SKM-1 treated with dmso at 0.1 percent for 144 hours (cell line): ENCODE data around the gene MRS2.

Experiments
- DNase-seq: peaks from one replicate; lab custom pipeline; 2025; ENCODE audit not compliant: unreplicated experiment; lab: John Stamatoyannopoulos, UW

Gene MRS2

DNA sequence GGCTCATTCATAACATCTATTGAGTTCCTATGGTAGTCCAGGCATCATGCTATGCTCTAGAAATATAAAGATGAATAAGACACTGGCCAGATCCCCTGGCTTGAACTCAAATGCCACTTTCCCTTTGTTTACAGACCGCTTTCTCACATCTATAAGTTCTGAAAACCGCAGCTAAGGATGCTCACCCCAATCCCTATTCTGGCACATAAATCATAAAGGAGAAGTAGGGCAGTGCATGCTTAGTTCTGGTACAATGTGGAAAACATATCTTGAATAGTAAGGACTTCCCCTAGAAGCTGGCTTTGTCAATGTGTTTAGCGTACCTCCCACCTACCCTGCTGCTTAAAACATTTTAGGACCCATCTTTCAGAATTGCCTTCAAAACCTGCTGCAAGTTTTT, 26.4 kb downstream of the MRS2 start:
- no peak for DNase-seq

GRCh38 chr6:24430086-24430485, 27.4 kb downstream of the MRS2 start:
- no peak for DNase-seq

GRCh38 chr6:24431045-24431451, 28.3 kb downstream of the MRS2 start:
- DNase-seq = peak; percentile 51

DNA sequence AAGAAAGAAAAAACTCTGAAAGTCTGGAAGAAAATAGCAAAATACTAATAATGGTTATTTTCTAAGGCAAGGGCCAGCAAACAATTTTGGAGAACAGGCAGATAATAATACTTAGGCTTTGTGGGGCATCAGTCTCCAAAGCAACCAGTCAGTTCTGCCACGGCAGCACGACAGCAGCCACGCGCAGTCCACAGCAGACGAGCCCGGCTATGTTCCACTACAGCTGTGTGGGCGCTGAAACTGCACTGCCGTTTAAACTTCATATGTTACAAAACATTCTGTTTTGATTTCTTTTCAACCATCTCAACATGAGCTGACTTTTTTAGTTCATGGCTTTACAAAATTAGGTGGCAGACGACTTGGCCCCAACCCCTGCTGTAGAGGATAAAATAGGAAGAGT, 29.9 kb downstream of the MRS2 start:
- DNase-seq = no peak

GRCh38 chr6:24436979-24437378, 34.2 kb downstream of the MRS2 start:
- no peak for DNase-seq

DNA sequence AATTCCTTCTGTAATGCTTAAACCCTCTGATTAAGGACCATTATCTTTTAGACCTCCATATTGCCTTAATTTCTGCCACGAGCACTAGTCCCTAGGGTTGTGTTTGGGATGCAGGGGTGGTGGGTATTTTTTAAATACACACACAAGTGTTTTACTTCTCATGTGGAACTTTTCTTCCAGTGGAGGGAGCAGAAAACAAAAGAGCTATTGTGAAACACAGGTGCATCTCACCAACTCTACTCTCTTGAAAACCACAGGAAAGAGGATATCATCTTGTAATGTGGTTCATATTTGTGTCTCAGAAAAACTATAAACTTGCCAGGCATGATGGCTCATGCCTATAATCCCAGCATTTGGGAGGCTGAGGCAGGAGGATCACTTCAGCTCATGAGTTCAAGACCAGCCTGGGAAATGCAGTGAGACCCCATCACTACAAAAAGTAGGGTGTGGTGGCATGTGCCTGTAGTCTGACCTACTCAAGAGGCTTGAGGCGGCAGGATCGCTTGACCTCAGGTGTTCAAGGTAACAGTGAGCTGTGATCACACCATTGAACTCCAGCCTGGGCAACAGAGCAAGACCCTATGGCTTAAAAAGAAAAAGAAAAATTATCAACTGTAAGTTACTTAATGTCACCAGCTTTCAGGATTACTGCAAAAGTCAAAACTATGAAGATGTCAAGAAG, 37.3 kb downstream of the MRS2 start:
- DNase-seq = no peak

DNA sequence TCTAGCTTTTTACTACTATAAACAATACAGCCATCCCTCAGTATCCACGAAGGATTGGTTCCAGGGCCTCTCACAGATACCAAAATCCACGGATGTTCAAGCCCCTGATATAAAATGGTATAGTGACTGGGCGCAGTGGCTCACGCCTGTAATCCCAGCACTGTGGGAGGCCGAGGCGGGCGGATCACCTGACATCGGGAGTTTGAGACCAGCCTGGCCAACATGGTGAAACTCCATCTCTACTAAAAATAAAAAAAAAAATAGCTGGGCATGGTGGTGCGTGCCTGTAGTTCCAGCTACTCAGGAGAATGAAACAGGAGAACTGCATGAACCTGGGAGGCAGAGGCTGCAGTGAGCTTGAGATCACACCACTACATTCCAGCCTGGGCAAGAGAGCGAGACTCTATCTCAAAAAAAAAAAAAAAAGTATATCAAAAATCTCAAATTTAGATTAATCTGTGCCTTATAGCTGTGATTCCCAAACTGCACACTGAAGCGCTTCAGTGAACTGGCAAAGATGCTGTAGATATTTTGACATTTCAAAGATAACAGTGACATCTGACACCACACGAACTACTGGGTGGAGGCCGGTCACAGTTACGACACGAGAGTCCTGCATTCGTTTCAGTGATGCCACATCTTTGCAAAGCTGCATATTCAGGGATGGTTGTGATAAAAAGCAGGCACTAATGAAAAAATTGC, 38.3 kb downstream of the MRS2 start:
- DNase-seq = no peak

GRCh38 chr6:24441599-24441904, 38.8 kb downstream of the MRS2 start:
- DNase-seq = peak; percentile 38

- no peak for DNase-seq
Measured at GRCh38 chr6:24444588-24444987, 41.9 kb downstream of the MRS2 start.

DNA sequence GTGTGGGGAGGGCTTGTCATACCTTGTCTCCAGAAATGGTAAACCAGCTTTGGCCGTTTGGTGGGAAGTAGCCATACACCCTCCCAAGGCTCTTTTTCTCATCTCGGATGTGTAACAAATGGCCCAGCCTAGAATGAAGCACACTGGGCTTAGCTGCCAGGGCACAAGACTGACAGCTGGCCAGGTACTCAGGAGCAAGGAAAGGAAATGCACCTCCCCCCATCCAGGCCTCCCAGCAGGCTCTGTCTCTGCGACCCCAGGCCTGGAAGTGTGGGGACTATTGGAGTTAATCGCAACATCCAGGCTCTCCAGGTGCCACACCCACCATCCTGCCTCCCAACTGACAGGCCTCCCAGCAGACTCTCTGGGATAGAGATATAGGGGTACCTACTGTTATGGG, 43.0 kb downstream of the MRS2 start:
- DNase-seq = no peak

DNA sequence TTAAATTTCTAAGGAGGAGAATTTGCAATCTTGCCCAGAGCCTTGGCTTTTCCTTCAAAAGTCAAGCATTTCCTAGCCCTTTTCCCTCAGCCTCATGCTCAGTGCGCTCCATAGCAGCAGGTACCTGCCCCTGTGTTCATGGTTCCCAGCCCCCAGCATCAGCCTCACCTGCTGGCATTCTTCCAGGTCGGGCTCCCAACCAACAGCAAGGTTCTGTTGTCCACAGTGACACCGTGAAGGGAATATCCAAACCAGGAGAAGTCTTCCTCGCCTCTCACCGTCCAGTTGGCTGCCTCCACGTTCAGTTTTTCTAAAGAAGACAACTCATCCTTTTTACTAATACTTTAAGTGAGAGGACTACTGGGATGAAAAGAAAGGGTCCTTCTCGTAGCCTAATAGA, 43.9 kb downstream of the MRS2 start:
- no peak for DNase-seq

GRCh38 chr6:24448396-24448795, 45.7 kb downstream of the MRS2 start:
- DNase-seq = peak; percentile 7

GRCh38 chr6:24448828-24449525, 46.2 kb downstream of the MRS2 start:
- no peak for DNase-seq

DNA sequence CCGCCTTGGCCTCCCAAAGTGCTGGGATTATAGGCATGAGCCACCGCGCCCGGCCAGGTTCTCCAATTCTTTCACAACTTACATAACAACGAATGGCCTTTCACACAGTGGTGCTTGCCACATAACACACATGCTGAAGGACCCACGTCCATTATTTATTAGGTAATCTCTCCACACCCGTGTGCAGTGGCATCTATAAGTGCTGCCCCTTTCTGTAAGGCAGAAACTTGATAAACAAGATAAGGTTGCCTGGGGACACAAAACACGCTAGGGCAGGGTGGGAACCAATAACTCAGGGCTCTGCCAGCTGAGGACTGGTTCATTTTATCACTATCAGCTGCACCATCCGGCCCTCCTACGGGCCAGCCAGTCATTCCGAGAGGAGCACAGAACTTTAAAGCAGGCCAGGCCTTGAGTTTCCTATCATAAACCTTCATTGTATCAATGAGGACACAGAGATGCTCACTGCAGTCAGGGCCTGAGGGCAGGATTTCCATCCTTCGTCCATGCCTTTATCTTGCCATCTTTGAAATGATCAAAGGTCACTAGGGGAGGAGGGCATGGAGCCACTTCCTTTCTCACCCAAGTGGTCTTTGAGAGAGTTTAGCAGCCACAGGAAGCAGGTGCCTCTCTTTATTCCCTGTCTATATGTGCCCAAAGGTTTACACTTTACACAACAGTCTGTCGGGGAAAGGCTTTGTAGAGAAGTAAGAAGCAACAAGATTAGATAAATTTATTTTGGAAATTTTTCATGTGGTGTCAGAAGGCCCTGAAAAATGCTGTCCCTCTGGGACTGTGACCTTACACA, 49.0 kb downstream of the MRS2 start:
- DNase-seq = no peak

DNA sequence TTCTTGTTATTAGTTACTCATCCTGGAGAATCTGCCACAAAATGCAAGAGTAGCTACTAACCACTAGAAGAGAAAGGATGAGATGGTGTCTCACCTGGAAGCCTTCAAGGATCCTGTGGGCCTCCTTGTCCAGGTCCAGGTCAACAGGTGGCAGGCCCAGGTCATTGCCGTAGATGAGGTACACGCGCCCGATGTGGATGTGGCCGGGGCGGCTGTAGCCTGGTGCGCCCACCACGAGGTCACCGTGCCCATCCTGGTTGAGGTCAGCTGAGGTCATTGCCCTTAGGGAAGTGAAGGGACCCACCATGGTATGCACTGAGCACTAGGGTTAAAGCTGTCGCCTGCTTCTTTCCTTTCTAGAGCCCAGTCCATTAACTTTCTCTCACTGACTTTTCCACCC, 51.2 kb downstream of the MRS2 start:
- DNase-seq = no peak

DNA sequence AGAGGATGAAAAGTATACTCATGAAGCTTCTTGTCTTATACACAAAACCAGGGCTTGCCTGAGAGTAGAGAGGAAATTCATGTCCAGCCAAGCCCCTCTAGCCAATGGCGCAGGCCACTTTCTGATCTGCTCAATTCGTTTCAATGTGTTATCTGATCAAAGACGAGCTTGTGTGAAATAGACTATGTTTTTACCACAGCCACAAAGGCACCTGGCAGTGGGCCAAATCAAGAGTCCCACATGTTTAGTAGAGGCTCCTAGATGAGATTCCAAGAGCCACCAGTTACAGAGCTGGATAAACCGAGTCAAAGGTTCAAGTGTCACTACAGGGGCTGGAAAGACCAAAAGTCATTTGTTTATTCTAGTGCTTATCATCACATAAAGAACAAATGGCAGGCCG, 51.7 kb downstream of the MRS2 start:
- no peak for DNase-seq

DNA sequence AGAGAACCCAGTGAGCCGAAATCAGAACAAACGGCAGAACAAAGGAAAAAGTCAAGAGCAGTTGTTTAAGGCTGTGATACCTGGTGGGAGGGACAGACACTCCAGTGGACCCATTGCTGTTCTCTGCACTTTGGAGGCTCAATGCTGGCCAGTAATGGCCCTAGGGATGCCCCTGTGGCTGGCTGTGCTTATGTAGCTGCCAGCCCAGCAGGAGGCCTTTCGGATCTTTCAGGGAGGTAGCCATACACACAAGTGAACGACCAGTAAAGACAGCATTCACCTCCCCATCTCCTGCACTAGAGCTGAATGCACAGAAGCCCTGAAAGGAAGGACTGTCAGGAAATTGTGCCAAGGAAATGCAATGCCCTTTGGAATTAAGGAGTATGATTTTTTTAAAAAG, 52.3 kb downstream of the MRS2 start:
- no peak for DNase-seq

DNA sequence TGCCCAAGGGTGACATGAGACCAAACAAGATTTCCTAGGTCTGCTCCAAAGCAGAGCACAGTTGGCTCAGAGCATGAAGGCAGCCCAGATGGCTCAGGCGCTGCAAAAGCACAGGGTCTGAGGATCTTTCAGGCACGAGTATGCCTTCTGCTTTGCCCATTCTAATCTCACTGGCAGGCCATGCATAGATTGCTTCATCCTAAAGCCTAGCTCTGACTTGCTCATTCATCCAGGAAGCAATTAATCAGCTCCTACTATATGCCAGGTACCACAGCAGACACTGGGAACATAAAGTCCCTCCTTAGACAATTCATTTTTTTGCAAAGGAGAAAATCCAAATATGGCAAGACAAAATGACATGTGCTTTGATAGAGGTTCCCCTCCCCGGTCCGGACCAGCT, 55.4 kb downstream of the MRS2 start:
- no peak for DNase-seq

GRCh38 chr6:24458941-24459340, 56.2 kb downstream of the MRS2 start:
- DNase-seq = no peak

GRCh38 chr6:24460966-24461365, 58.2 kb downstream of the MRS2 start:
- DNase-seq = no peak

GRCh38 chr6:24464253-24465038, 61.7 kb downstream of the MRS2 start:
- no peak for DNase-seq
